Measurements from ENCODE around the gene CELA3B. TPM values are rescaled to one million over a fixed set of nuclear protein-coding genes. Genes with fewer than 3 reads are reported as not detected.
"Not testable (repeated sequence)": the region's sequence is repeated elsewhere in the genome, so short reads cannot be mapped to it uniquely, and the experiment has no call there.

The CELA3B gene
- total and polyA plus RNA-seq, 2 experiments from 2014 or later, result 0.33 TPM; not detected in 1

GRCh38 chr1:21978209-21978608 is 1.4 kb downstream of the CELA3B start:
- H2AFZ ChIP-seq; H3K36me3 ChIP-seq (replicated peaks; ENCODE audit: insufficient read depth, low read depth); H3K79me2 ChIP-seq; H3K9me2 ChIP-seq (replicated peaks; ENCODE audit: insufficient read depth); H3K4me3 ChIP-seq; H4K20me1 ChIP-seq (ENCODE audit: insufficient read depth, poor library complexity, severe bottlenecking); H3K27ac ChIP-seq; H3K4me2 ChIP-seq; H3K4me1 ChIP-seq (ENCODE audit: insufficient read depth); H3K27me3 ChIP-seq; DNase-seq (ENCODE audit: low spot score); H3K9me3 ChIP-seq (ENCODE audit: low read depth): not testable (repeated sequence)
- WGBS (ENCODE audit: low lambda C conversion rate, missing lambda C conversion rate), result 92% methylated on average over 11 of the region's 11 CpGs

GRCh38 chr1:21980515-21981220 is 3.8 kb downstream of the CELA3B start:
- H3K79me2 ChIP-seq; H3K4me2 ChIP-seq; H3K27me3 ChIP-seq; H4K20me1 ChIP-seq (ENCODE audit: insufficient read depth, poor library complexity, severe bottlenecking); H3K4me3 ChIP-seq; DNase-seq (ENCODE audit: low spot score); H3K9me2 ChIP-seq (replicated peaks; ENCODE audit: insufficient read depth); H3K4me1 ChIP-seq (ENCODE audit: insufficient read depth); H3K27ac ChIP-seq; H3K36me3 ChIP-seq (replicated peaks; ENCODE audit: insufficient read depth, low read depth); H2AFZ ChIP-seq; H3K9me3 ChIP-seq (ENCODE audit: low read depth): not testable (repeated sequence)
- 74% methylated on average over 15 of the region's 21 CpGs for WGBS (ENCODE audit: low lambda C conversion rate, missing lambda C conversion rate)

GRCh38 chr1:21981253-21981652 is 4.4 kb downstream of the CELA3B start:
- not testable (repeated sequence) for H4K20me1 ChIP-seq (ENCODE audit: insufficient read depth, poor library complexity, severe bottlenecking); H3K4me3 ChIP-seq; H3K36me3 ChIP-seq (replicated peaks; ENCODE audit: insufficient read depth, low read depth); H3K4me1 ChIP-seq (ENCODE audit: insufficient read depth); H3K79me2 ChIP-seq; H3K4me2 ChIP-seq; H3K27me3 ChIP-seq; H2AFZ ChIP-seq; H3K9me3 ChIP-seq (ENCODE audit: low read depth); H3K27ac ChIP-seq; DNase-seq (ENCODE audit: low spot score); H3K9me2 ChIP-seq (replicated peaks; ENCODE audit: insufficient read depth)
- 94% methylated on average over 2 of the region's 4 CpGs for WGBS (ENCODE audit: low lambda C conversion rate, missing lambda C conversion rate)

GRCh38 chr1:21982122-21982521 is 5.3 kb downstream of the CELA3B start:
- H3K79me2 ChIP-seq; H3K4me3 ChIP-seq; H3K9me2 ChIP-seq (replicated peaks; ENCODE audit: insufficient read depth); H3K36me3 ChIP-seq (replicated peaks; ENCODE audit: insufficient read depth, low read depth); H2AFZ ChIP-seq; DNase-seq (ENCODE audit: low spot score); H3K4me1 ChIP-seq (ENCODE audit: insufficient read depth); H3K27ac ChIP-seq; H3K9me3 ChIP-seq (ENCODE audit: low read depth); H3K27me3 ChIP-seq; H4K20me1 ChIP-seq (ENCODE audit: insufficient read depth, poor library complexity, severe bottlenecking); H3K4me2 ChIP-seq: not testable (repeated sequence)
- 75% methylated on average over 6 of the region's 6 CpGs for WGBS (ENCODE audit: low lambda C conversion rate, missing lambda C conversion rate)

GRCh38 chr1:21983539-21983938 is 6.7 kb downstream of the CELA3B start:
- not testable (repeated sequence) for H3K27ac ChIP-seq; H3K27me3 ChIP-seq; DNase-seq (ENCODE audit: low spot score); H3K4me1 ChIP-seq (ENCODE audit: insufficient read depth); H3K4me2 ChIP-seq; H3K9me2 ChIP-seq (replicated peaks; ENCODE audit: insufficient read depth); H3K9me3 ChIP-seq (ENCODE audit: low read depth); H3K36me3 ChIP-seq (replicated peaks; ENCODE audit: insufficient read depth, low read depth); H3K4me3 ChIP-seq; H3K79me2 ChIP-seq; H2AFZ ChIP-seq; H4K20me1 ChIP-seq (ENCODE audit: insufficient read depth, poor library complexity, severe bottlenecking)
- 78% methylated on average over 5 of the region's 15 CpGs for WGBS (ENCODE audit: low lambda C conversion rate, missing lambda C conversion rate)

GRCh38 chr1:21985893-21986292 is 9.1 kb downstream of the CELA3B start:
- H3K79me2 ChIP-seq; H3K27me3 ChIP-seq; H3K9me3 ChIP-seq (ENCODE audit: low read depth); H3K9me2 ChIP-seq (replicated peaks; ENCODE audit: insufficient read depth); H3K36me3 ChIP-seq (replicated peaks; ENCODE audit: insufficient read depth, low read depth); H4K20me1 ChIP-seq (ENCODE audit: insufficient read depth, poor library complexity, severe bottlenecking); H2AFZ ChIP-seq; DNase-seq (ENCODE audit: low spot score); H3K4me2 ChIP-seq; H3K4me1 ChIP-seq (ENCODE audit: insufficient read depth); H3K27ac ChIP-seq; H3K4me3 ChIP-seq: not testable (repeated sequence)
- WGBS (ENCODE audit: low lambda C conversion rate, missing lambda C conversion rate), result 67% methylated on average over 1 of the region's 5 CpGs

GRCh38 chr1:21986386-21986785 is 9.6 kb downstream of the CELA3B start:
- not testable (repeated sequence) for H3K36me3 ChIP-seq (replicated peaks; ENCODE audit: insufficient read depth, low read depth); H3K9me3 ChIP-seq (ENCODE audit: low read depth); H3K27me3 ChIP-seq; H2AFZ ChIP-seq; H3K79me2 ChIP-seq; H3K9me2 ChIP-seq (replicated peaks; ENCODE audit: insufficient read depth); H3K4me2 ChIP-seq; DNase-seq (ENCODE audit: low spot score); H3K27ac ChIP-seq; H3K4me1 ChIP-seq (ENCODE audit: insufficient read depth); H4K20me1 ChIP-seq (ENCODE audit: insufficient read depth, poor library complexity, severe bottlenecking); H3K4me3 ChIP-seq
- WGBS (ENCODE audit: low lambda C conversion rate, missing lambda C conversion rate), result 90% methylated on average over 10 of the region's 12 CpGs

GRCh38 chr1:21989672-21990393 is 13.0 kb downstream of the CELA3B start:
- H3K9me2 ChIP-seq (replicated peaks; ENCODE audit: insufficient read depth); H3K4me2 ChIP-seq; H2AFZ ChIP-seq; H3K27ac ChIP-seq; H4K20me1 ChIP-seq (ENCODE audit: insufficient read depth, poor library complexity, severe bottlenecking); H3K27me3 ChIP-seq; H3K9me3 ChIP-seq (ENCODE audit: low read depth); H3K4me1 ChIP-seq (ENCODE audit: insufficient read depth); H3K4me3 ChIP-seq; H3K36me3 ChIP-seq (replicated peaks; ENCODE audit: insufficient read depth, low read depth); H3K79me2 ChIP-seq; DNase-seq (ENCODE audit: low spot score): not testable (repeated sequence)
- WGBS (ENCODE audit: low lambda C conversion rate, missing lambda C conversion rate), result 63% methylated on average over 3 of the region's 5 CpGs

- not testable (repeated sequence) for H3K27ac ChIP-seq; H3K4me3 ChIP-seq; H3K79me2 ChIP-seq; H3K36me3 ChIP-seq (replicated peaks; ENCODE audit: insufficient read depth, low read depth); H3K27me3 ChIP-seq; H4K20me1 ChIP-seq (ENCODE audit: insufficient read depth, poor library complexity, severe bottlenecking); H2AFZ ChIP-seq; H3K4me1 ChIP-seq (ENCODE audit: insufficient read depth); H3K4me2 ChIP-seq; H3K9me2 ChIP-seq (replicated peaks; ENCODE audit: insufficient read depth); DNase-seq (ENCODE audit: low spot score); H3K9me3 ChIP-seq (ENCODE audit: low read depth)
- 80% methylated on average over 3 of the region's 3 CpGs for WGBS (ENCODE audit: low lambda C conversion rate, missing lambda C conversion rate)
Observed at GRCh38 chr1:21992186-21992585, 15.4 kb downstream of the CELA3B start.

Measured in hepatocyte (in vitro differentiated cells).